ENCODE measurements around the gene PLN.

The PLN gene

GRCh38 chr6:118578617-118579016, 30.5 kb downstream of the PLN start:
- Histone ChIP-seq H3K27ac (ENCODE audit: low read depth, low read length) (no peak overlapping the region), H3K9ac (ENCODE audit: low read depth, low read length) (no peak overlapping the region), H3K4me1 (ENCODE audit: control insufficient read depth, insufficient read depth, low read length) (no peaks in the 10 kb centered on the region), H3K27me3 (ENCODE audit: control insufficient read depth, insufficient read depth, low read length) (no peaks in the 10 kb centered on the region), H3K4me3 (ENCODE audit: low read depth, low read length) (no peak overlapping the region), H3K36me3 (ENCODE audit: control insufficient read depth, insufficient read depth, low read length) (peaks cover 3% of the 10 kb centered on the region; the same call in 1 of the 2 replicates), H3K9me3 (ENCODE audit: control insufficient read depth, insufficient read depth, low read length) (peaks cover 43% of the 10 kb centered on the region)

GRCh38 chr6:118579786-118580185, 31.7 kb downstream of the PLN start:
- H3K9ac ChIP-seq (ENCODE audit: low read depth, low read length), result no peak overlapping the region
- no peak overlapping the region for H3K27ac ChIP-seq (ENCODE audit: low read depth, low read length)
- H3K4me3 ChIP-seq (ENCODE audit: low read depth, low read length), result no peak overlapping the region
- no peaks in the 10 kb centered on the region for H3K4me1 ChIP-seq (ENCODE audit: control insufficient read depth, insufficient read depth, low read length)
- peaks cover 31% of the 10 kb centered on the region for H3K9me3 ChIP-seq (ENCODE audit: control insufficient read depth, insufficient read depth, low read length)
- no peaks in the 10 kb centered on the region for H3K36me3 ChIP-seq (ENCODE audit: control insufficient read depth, insufficient read depth, low read length)
- no peaks in the 10 kb centered on the region for H3K27me3 ChIP-seq (ENCODE audit: control insufficient read depth, insufficient read depth, low read length)

- Histone ChIP-seq H3K9me3 (ENCODE audit: control insufficient read depth, insufficient read depth, low read length) (peaks cover 21% of the 10 kb centered on the region), H3K4me1 (ENCODE audit: control insufficient read depth, insufficient read depth, low read length) (no peaks in the 10 kb centered on the region), H3K27me3 (ENCODE audit: control insufficient read depth, insufficient read depth, low read length) (no peaks in the 10 kb centered on the region), H3K36me3 (ENCODE audit: control insufficient read depth, insufficient read depth, low read length) (no peaks in the 10 kb centered on the region), H3K9ac (ENCODE audit: low read depth, low read length) (no peak overlapping the region), H3K27ac (ENCODE audit: low read depth, low read length) (no peak overlapping the region), H3K4me3 (ENCODE audit: low read depth, low read length) (no peak overlapping the region)
These were observed 32.7 kb downstream of the PLN start for GRCh38 chr6:118580585-118581419.

DNA sequence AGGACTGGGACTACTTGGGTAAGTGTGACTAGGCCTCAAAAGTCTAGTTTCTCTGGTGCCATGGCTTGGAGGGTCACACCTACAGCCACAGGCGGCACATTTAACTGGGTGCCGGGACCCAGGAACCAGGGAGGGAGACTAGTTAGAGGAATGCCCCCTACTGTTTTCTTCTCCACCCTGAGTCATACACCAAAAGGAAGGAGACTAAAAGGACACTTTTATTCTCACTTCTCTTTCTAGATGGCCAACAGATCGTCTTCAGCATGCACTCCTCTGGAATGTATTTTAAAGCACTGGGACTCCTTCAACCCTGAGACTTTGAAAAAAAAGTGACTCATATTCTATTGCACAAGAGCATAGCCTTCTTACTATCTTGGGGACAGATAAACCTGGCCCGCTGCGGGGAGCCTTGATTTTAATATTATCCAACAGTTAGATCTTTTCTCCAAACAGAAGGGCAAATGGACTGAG, 33.4 kb downstream of the PLN start:
- peaks cover 20% of the 10 kb centered on the region for H3K9me3 ChIP-seq (ENCODE audit: control insufficient read depth, insufficient read depth, low read length)
- H3K36me3 ChIP-seq (ENCODE audit: control insufficient read depth, insufficient read depth, low read length), result no peaks in the 10 kb centered on the region
- H3K9ac ChIP-seq (ENCODE audit: low read depth, low read length), result no peak overlapping the region
- no peaks in the 10 kb centered on the region for H3K4me1 ChIP-seq (ENCODE audit: control insufficient read depth, insufficient read depth, low read length)
- no peak overlapping the region for H3K4me3 ChIP-seq (ENCODE audit: low read depth, low read length)
- H3K27ac ChIP-seq (ENCODE audit: low read depth, low read length), result no peak overlapping the region
- H3K27me3 ChIP-seq (ENCODE audit: control insufficient read depth, insufficient read depth, low read length), result no peaks in the 10 kb centered on the region

DNA sequence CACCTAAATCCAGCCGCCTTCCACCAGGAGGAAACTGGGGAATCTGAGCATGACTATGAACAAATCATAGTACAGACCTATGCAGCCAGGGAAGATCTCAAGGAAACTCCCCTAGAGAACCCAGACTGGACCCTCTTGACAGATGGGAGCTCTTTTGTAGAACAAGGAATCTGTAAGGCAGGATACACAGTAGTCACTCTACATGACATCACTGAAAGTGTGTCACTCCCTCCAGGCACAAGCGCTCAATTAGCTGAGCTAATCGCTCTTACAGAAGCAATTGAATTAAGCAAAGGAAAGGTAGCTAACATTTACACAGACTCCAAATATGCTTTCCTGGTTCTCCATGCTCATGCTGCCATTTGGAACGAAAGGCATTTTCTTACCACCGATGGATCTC, 36.8 kb downstream of the PLN start:
- H3K9me3 ChIP-seq (ENCODE audit: control insufficient read depth, insufficient read depth, low read length), result no peaks in the 10 kb centered on the region
- H3K27ac ChIP-seq (ENCODE audit: low read depth, low read length), result no peak overlapping the region
- H3K36me3 ChIP-seq (ENCODE audit: control insufficient read depth, insufficient read depth, low read length), result no peaks in the 10 kb centered on the region
- H3K27me3 ChIP-seq (ENCODE audit: control insufficient read depth, insufficient read depth, low read length), result no peaks in the 10 kb centered on the region
- peaks cover 1% of the 10 kb centered on the region; the same call in 1 of the 2 replicates for H3K4me1 ChIP-seq (ENCODE audit: control insufficient read depth, insufficient read depth, low read length)
- H3K4me3 ChIP-seq (ENCODE audit: low read depth, low read length), result no peak overlapping the region
- H3K9ac ChIP-seq (ENCODE audit: low read depth, low read length), result no peak overlapping the region

- Histone ChIP-seq H3K36me3 (ENCODE audit: control insufficient read depth, insufficient read depth, low read length) (no peaks in the 10 kb centered on the region), H3K4me1 (ENCODE audit: control insufficient read depth, insufficient read depth, low read length) (peaks cover 5% of the 10 kb centered on the region; the same call in 1 of the 2 replicates), H3K4me3 (ENCODE audit: low read depth, low read length) (no peak overlapping the region), H3K27me3 (ENCODE audit: control insufficient read depth, insufficient read depth, low read length) (no peaks in the 10 kb centered on the region), H3K9ac (ENCODE audit: low read depth, low read length) (no peak overlapping the region), H3K27ac (ENCODE audit: low read depth, low read length) (no peak overlapping the region), H3K9me3 (ENCODE audit: control insufficient read depth, insufficient read depth, low read length) (no peaks in the 10 kb centered on the region)
These were observed 38.8 kb downstream of the PLN start for GRCh38 chr6:118586746-118587485.

GRCh38 chr6:118588626-118589025, 40.5 kb downstream of the PLN start:
- H3K27ac ChIP-seq (ENCODE audit: low read depth, low read length), result no peak overlapping the region
- H3K4me3 ChIP-seq (ENCODE audit: low read depth, low read length), result no peak overlapping the region
- H3K9me3 ChIP-seq (ENCODE audit: control insufficient read depth, insufficient read depth, low read length), result no peaks in the 10 kb centered on the region
- peaks cover 5% of the 10 kb centered on the region; the same call in 1 of the 2 replicates for H3K4me1 ChIP-seq (ENCODE audit: control insufficient read depth, insufficient read depth, low read length)
- no peak overlapping the region for H3K9ac ChIP-seq (ENCODE audit: low read depth, low read length)
- no peaks in the 10 kb centered on the region for H3K27me3 ChIP-seq (ENCODE audit: control insufficient read depth, insufficient read depth, low read length)
- H3K36me3 ChIP-seq (ENCODE audit: control insufficient read depth, insufficient read depth, low read length), result no peaks in the 10 kb centered on the region

DNA sequence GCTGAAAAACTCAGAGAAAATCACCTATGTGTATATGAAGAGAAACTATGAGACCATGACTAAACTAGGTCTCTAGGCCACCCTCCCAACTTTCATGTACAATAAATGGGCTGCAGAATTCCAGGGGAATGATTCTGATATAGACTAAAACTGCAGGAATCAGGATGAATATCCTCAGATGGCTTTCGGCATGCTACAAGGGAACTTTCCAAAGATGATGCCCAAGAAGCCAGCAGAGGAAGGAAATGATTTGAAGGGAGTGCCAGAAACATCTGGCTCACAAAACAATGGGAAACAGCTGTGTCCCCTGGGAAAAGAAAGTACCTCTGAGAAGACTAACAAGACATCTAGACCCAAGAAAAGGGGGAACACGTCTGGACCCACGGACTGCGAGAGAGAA, 41.1 kb downstream of the PLN start:
- peaks cover 5% of the 10 kb centered on the region; the same call in 1 of the 2 replicates for H3K4me1 ChIP-seq (ENCODE audit: control insufficient read depth, insufficient read depth, low read length)
- no peak overlapping the region for H3K27ac ChIP-seq (ENCODE audit: low read depth, low read length)

DNA sequence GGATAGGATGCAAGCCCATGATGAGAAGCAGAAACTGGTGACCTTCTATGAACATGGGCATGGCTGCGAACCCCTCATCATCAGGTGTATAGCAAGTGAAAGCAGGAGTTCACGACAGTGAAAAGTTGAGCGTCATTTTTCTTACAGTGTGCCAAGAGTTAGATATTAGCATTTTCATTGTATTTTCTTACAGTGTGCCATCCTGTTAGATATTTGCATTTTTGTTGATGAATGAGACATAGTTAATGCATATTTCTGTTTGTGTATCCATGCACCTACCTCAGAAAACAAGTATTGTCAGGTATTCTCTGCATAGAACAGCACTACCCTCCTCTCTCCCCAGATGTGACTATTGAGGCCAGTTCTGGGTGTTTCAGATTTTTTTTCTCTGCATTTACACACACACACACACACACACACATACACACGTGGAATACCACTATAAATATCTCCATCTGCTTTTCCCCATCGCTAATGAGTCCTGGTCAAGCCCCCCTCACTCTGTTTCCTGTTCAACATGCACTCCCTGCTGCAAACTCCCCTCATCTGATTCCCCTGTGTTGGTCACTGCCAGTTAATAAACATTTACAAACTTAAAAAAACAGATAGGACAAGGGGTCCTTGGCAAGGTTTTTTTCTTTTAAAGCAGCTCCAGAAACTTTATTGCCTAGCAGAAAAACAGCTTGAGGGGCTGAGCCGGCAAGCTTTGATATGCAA, 41.7 kb downstream of the PLN start:
- Histone ChIP-seq H3K27me3 (ENCODE audit: control insufficient read depth, insufficient read depth, low read length) (no peaks in the 10 kb centered on the region), H3K9me3 (ENCODE audit: control insufficient read depth, insufficient read depth, low read length) (no peaks in the 10 kb centered on the region), H3K9ac (ENCODE audit: low read depth, low read length) (no peak overlapping the region), H3K36me3 (ENCODE audit: control insufficient read depth, insufficient read depth, low read length) (no peaks in the 10 kb centered on the region), H3K4me1 (ENCODE audit: control insufficient read depth, insufficient read depth, low read length) (peaks cover 5% of the 10 kb centered on the region; the same call in 1 of the 2 replicates), H3K27ac (ENCODE audit: low read depth, low read length) (no peak overlapping the region), H3K4me3 (ENCODE audit: low read depth, low read length) (no peak overlapping the region)

More for the DNA sequence above, 41.1 kb downstream of the PLN start:
- Histone ChIP-seq H3K9ac (ENCODE audit: low read depth, low read length) (no peak overlapping the region), H3K4me3 (ENCODE audit: low read depth, low read length) (no peak overlapping the region), H3K27me3 (ENCODE audit: control insufficient read depth, insufficient read depth, low read length) (no peaks in the 10 kb centered on the region), H3K9me3 (ENCODE audit: control insufficient read depth, insufficient read depth, low read length) (no peaks in the 10 kb centered on the region), H3K36me3 (ENCODE audit: control insufficient read depth, insufficient read depth, low read length) (no peaks in the 10 kb centered on the region)

- Histone ChIP-seq H3K27ac (ENCODE audit: low read depth, low read length) (no peak overlapping the region), H3K4me1 (ENCODE audit: control insufficient read depth, insufficient read depth, low read length) (peaks cover 5% of the 10 kb centered on the region; the same call in 1 of the 2 replicates), H3K9me3 (ENCODE audit: control insufficient read depth, insufficient read depth, low read length) (no peaks in the 10 kb centered on the region), H3K9ac (ENCODE audit: low read depth, low read length) (no peak overlapping the region), H3K4me3 (ENCODE audit: low read depth, low read length) (no peak overlapping the region), H3K36me3 (ENCODE audit: control insufficient read depth, insufficient read depth, low read length) (no peaks in the 10 kb centered on the region), H3K27me3 (ENCODE audit: control insufficient read depth, insufficient read depth, low read length) (no peaks in the 10 kb centered on the region)
These were observed 43.8 kb downstream of the PLN start for GRCh38 chr6:118591897-118592296.
